HG03280 (cell line): ENCODE results near the gene MAP4K1.
"Not testable (repeated sequence)": the region's sequence is repeated elsewhere in the genome, so short reads cannot be mapped to it uniquely, and the experiment has no call there.

Experiments used
- ATAC-seq: cut with Tn5 transposase; IDR thresholded peaks from one replicate; pipeline ENCODE4 v1.9.1; 2021; ENCODE audit warnings: mild to moderate bottlenecking, moderate library complexity; ENCODE audit not compliant: unreplicated experiment

Gene MAP4K1

DNA sequence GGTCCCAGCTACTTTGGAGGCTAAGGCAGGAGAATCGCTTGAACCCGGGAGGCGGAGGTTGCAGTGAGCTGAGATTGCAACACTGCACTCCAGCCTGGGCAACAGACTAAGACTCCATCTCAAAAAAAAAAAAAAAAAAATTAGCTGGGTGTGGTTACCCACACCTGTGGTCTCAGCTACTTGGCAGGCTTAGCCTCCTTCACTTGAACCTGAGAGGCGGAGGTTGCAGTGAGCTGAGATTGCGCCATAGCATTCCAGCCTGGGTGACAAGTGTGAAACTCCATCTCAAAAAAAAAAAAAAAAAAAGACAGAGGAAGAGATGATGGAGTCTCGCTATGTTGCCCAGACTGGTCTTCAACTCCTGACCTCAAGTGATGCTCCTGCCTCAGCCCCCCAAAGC, 38.4 kb downstream of the MAP4K1 start:
- ATAC-seq, result not testable (repeated sequence)

DNA sequence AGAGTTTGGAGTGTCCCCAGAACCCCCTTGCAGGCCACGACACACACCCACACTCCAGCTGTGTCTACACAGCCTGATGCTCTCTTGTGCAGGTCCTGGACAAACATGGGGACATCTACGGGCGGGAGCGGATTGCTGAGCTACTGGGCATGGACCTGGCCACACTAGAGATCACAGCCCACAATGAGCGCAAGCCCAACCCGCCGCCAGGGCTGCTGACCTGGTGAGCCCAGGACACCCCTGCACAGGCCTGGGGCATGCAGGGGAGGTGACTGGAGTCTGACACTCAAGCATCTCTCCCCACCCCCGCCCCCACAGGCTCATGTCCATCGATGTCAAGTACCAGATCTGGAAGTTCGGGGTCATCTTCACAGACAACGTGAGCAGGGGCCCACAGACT, 39.9 kb downstream of the MAP4K1 start:
- ATAC-seq, result no peak

DNA sequence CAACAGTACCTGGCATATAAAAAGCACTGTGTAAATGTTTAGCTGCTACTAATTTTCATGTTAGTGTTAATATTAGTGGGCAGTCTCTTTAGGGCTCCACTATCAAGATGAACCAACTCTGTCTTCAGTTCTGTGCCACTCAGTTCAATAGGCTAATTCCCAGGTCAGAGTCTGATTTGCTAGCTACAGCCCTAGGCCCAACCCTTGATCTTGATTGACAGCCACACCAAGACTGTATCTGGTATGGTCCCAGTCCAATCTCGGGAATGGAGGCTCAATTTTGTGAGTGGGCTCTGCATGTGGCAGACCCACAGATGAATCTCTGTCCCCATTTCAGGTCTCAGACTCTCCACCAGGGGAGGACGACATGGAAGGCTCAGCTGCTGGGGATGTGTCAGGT, 46.1 kb downstream of the MAP4K1 start:
- no peak for ATAC-seq

DNA sequence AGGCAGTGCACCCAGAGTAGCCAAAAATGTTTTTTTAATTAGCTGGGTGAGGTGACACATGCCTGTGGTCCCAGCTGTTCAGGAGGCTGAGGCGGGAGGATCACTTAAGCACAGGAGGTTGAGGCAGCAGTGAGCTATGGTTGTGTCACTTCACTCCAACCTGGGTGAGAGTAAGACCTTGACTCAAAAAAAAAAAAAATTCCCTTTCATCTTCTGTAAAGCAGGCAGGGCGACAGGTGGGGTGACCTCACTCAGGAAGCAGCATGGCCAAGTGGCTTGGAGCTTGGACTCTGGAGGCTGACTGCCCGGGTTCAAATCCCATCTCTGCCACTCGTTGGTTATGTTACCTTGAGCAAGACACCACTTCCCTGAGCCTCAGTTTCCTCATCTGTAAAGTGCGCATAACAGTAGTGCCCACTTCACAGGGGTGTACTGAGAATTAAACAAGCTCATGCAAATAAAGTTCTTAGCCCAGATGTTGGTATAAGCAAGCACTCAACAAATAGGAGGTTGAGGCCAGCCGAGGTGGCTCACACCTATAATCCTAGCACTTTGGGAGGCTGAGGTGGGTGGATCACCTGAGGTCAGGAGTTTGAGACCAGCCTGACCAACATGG, 48.3 kb downstream of the MAP4K1 start:
- no peak for ATAC-seq

DNA sequence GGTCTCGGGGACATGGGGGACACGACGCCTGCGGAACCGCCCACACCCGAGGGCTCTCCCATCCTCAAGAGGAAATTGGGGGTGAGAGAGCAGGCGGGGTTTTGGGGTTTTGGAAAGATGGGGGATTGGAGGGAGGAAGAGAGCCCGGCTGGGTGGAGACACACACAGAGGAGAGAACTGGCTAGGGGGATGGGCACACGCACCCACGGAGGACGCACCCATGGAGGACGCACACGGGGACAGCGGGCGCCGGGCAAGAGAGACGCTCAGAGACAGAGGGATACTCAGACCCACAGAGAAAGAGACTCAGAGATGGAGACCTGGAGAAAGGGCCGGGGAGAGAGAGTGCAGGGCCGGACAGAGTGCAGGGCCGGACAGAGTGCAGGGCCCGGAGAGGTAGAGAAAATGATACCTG, 52.1 kb downstream of the MAP4K1 start:
- ATAC-seq, result no peak

DNA sequence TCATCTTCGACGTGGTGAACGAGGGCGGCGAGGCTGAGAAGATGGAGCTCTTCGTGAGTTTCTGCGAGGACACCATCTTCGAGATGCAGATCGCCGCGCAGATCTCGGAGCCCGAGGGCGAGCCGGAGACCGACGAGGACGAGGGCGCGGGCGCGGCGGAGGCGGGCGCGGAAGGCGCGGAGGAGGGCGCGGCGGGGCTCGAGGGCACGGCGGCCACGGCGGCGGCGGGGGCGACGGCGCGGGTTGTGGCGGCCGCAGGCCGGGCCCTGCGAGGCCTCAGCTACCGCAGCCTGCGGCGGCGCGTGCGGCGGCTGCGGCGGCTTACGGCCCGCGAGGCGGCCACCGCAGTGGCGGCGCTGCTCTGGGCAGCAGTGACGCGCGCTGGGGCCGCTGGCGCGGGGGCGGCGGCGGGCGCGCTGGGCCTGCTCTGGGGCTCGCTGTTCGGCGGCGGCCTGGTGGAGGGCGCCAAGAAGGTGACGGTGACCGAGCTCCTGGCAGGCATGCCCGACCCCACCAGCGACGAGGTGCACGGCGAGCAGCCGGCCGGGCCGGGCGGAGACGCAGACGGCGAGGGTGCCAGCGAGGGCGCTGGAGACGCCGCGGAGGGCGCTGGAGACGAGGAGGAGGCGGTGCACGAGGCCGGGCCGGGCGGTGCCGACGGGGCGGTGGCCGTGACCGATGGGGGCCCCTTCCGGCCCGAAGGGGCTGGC, 52.6 kb downstream of the MAP4K1 start:
- no peak for ATAC-seq

DNA sequence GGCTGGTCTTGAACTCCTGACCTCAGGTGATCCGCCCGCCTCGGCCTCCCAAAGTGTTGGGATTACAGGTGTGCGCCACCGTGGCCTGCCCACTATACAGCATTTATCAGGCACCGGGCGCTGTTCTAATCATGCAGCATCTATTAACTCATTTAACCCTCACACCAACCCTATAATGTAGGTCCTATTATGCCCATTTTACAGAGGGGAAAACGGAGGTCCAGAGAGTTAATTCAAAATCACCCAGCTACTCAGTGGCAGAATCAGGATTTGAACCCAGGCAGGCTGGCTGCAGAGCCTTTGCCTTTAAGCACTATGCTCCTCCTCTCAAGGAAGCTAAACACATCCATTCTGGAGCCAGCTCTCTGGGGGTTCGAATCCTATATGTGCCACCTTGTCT, 54.3 kb downstream of the MAP4K1 start:
- ATAC-seq, result no peak

DNA sequence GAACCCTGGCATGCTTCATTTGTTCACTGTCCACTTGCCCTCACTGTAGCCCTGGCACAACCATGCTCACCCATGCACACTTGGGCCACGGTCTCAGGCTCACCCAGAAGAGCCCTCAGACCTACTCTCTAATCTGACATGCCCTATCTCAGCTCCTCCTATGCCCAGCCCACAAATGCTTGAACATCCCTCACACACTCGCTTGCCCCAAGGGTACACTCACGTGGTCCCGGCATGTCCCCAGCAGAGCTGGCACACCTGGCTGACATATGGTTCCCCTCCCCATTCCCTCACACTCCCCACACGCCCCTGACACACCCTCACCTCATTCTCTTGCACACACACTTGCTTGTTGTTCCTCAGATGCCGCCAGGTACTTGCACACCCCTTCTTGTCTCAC, 55.7 kb downstream of the MAP4K1 start:
- ATAC-seq, result no peak

DNA sequence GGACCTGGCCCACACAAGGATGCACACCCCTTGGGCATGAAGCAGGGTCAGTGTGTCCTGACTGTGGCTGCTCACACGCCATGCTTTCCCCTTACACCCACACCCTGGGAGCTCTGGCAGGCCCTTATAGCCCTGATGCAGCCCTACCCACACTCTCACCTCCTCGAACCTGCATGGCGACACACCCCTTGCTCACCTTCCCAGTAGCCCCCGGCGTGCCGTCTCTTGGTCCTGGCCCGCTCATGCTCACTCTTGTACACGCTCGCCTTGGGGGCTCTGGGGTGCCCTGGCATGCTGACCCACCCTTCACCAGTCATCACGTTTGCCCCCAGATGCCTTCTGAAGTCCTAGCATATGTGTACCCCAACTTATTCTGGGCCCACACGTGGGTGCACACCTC, 56.1 kb downstream of the MAP4K1 start:
- ATAC-seq, result no peak

DNA sequence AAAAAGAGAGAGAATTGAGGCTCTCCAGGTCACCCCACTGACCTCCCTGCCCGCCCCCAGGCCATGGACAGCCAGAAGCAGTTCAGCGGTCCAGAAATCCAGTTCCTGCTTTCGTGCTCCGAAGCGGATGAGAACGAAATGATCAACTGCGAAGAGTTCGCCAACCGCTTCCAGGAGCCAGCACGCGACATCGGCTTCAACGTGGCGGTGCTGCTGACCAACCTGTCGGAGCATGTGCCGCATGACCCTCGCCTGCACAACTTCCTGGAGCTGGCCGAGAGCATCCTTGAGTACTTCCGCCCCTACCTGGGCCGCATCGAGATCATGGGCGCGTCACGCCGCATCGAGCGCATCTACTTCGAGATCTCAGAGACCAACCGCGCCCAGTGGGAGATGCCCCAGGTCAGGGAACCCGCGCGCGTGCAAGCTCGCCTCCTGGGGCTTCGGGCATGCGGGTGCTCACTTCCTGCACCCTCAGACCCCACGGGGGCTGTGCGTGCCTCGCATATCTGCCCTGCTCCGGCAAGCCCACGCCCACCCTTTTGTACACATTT, 56.6 kb downstream of the MAP4K1 start:
- ATAC-seq, result no peak

DNA sequence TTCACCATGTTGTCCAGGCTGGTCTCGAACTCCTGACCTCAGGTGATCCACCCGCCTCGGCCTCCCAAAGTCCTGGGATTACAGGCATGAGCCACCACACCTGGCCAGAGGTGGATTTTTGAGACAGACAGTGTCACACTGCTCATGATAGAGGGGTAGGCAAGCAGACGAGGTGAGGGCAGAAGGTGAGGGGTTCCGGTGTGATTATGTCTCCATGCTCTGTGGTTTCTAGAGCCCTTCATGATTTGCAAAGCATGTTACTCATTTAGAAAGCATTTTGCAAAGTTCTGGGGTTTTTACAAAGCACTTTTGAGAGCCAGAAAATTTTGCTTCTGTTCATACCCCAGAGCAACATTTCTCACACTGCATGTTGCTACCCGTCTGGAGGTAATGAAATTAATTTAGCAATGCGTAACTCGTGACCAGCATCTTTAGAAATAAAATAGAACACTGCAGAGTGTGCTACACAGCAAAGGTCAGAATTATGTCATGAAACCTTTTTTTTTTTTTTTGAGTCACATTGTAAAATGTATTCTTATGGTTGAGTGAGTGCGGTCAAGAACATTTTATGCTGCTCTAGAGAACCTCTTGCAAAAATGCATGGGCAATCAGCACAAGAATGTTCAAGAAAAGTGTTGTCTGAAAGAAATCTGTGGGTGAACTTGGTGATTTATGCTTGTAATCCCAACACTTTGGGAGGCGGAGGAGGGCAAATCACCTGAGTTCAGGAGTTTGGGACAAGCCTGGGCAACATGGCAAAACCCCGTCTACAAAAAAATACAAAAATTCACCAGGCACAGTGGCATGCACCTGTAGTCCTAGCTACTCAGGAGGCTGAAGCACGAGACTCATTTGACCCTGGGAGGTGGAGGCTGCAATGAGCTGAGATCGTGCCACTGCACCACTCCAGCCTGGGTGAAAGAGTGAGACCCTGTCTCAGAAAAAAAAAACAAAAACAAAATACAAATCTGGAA, 58.0 kb downstream of the MAP4K1 start:
- peak; percentile 55 for ATAC-seq

DNA sequence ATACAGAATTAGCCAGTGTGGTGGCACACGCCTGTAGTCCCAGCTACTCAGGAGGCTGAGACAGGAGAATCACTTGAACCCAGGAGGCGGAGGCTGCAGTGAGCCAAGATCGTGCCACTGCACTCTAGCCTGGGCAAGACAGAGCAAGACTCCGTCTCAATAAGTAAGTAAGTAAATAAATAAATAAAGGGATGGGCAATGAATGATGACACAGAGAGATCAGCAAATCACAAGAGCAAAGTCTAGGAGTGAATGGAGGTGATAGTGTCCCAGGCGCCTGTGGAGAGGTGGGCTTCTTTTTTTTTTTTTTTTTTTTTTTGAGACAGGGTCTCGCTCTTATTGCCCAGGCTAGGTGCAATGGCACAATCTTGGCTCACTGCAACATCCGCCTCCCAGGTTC, 58.8 kb downstream of the MAP4K1 start:
- ATAC-seq, result not testable (repeated sequence)

DNA sequence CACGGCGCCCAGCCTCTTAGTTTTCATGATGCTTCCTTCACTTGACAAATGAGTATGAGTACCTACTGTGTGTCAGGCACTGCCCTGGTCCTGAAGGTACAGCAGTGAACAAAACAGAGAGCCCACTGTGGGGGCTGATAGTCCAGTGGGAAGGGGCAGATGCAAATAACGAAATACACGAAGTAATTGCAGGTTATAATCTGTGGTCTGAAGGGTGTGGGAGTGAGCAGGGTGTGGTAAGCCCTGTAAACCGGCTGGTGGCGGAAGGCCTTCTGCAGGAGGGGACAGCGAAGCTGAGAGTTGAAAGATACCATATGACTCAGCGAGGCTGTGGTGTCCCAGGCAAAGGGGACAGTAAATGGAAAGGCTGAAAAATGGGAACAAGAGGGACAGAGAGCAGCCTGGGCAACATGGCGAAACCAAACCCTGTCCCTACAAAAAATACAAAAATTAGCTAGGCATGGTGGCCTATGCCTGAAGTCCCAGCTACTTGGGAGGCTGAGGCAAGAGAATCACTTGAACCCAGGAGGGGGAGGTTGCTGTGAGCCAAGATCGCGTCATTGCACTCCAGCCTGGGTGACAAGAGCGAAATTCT, 60.5 kb downstream of the MAP4K1 start:
- ATAC-seq, result peak; percentile 49

DNA sequence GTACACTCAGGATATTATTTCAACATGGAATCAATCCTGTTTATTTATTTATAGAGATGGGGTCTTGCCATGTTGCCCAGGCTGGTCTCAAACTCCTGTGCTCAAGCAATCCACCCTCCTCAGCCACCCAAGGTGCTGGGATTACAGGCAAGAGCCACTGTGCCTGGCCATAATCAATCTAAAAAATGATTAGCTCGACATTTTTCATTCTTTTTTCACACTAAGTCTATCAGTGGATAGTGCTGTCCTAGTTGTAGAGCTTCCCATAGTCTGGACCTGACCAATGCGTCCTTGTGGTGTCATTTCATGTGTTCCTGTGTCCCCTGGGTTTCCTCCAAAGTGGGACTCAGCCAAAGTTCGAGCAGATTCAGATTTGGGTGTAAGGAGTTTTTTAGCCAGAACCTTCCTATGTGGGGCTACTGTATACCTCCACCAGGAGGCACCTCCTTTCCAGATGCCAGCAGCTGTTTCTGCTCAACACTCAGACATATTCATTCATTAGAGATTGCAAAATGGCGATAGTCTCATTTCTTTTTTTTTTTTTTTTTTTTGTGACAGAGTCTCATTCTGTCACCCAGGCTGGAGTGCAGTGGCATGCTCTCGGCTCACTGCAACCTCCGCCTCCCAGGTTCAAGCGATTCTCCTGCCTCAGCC, 61.1 kb downstream of the MAP4K1 start:
- ATAC-seq, result no peak

DNA sequence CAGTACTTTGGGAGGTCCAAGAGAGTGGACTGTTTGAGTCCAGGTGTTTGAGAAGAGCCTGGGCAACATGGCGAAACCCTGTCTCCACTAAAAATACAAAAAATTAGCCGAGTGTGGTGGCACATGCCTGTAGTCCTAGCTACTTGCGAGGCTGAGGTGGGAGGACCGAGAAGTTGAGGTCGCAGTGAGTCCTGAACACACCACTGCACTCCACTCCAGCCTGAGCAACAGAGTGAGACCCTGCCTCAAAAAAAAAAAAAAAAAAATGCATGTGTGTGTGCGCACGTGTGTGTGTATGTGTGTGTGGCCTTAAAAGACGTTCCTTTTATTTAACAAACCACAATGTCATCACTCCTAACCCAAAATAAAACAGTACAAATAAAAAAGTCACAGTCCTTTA, 62.6 kb downstream of the MAP4K1 start:
- ATAC-seq, result no peak

DNA sequence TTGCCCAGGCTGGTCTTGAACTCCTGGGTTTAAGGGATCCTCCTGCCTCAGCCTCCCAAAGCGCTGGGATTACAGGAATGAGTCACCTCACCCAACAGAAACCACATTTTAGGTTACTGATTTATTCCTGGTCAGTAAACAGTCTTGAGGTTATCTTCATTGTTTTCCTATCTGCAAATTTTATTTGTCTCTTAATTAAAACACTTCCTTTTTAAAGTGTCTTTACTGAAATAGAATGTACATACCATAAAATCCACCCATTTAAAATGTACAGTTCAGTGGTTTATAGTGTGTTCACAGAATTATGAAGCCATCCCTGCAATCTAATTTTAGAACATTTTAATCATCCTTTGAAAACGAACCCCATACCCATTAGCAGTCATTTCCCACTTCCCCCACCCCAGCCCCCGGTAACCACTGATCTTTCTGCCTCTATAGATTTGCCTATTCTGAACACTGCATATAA, 63.0 kb downstream of the MAP4K1 start:
- ATAC-seq, result no peak

DNA sequence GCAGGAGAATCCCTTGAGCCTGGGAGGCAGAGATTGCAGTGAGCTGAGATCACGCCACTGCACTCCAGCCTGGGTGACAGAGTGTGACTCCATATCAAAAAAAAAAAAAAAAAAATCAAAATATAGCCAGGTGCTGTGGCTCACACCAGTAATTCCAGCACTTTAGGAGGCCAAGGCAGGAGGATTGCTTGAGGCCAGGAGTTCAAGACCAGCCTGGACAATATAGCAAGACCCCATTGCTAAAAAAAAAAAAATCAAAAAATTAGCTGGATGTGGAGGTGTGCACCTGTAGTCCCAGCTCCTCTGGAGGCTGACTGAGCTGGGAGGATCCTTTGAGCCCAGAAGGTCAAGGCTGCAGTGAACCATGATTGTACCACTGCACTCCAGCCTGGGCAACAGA, 64.5 kb downstream of the MAP4K1 start:
- ATAC-seq, result not testable (repeated sequence)

DNA sequence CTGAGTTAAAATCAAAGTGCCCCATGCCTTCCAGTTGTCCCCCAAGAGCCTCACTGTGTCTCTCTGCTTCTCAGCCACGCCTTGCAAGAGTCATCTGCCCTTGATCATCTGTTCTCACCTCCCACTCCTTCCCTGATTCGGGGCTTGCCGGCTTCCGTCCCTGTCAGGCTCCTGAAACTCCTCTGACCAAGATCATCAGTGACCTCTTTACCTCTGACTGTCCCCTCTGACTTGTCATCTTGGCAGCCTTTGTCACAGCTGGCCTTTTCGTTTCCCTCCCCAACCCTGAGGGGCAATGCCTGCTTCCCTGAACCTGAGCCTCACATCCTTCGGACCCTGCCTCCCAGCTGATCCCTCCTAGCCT, 66.3 kb downstream of the MAP4K1 start:
- peak; percentile 47 for ATAC-seq

DNA sequence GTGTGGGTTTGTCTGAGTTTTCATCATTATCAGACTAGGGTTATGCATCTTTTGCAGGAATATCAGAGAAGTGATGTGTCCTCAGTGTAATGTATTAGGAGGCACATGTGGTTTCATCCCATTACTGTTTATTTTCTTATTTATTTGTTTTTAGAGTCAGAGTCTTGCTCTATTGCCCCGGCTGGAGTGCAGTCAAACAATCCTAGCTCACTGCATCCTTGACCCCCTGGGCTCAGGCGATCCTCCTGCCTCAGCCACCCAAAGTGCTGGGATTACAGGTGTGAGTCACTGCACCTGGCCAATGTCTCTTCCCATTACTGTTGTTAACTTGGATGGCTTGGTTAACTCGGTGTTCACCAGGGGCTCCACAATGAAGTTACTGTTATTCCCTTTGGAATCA, 67.4 kb downstream of the MAP4K1 start:
- ATAC-seq, result no peak

DNA sequence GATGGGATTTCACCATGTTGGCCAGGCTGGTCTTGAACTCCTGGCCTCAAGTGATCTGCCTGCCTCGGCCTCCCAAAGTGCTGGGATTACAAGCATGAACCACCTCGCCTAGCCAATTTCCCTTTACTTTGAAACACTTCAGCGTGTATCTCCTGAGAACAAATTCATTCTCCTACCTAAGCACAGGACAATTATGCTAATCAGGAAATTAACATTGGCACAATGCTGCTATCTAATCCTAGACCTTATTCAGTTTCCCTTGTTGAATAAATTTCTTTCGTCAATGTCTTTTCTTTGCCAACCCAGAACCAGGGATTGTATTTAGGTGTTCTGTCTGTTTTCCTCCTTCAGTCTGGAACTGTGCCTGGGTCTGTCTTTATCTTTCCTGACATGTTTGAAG, 67.8 kb downstream of the MAP4K1 start:
- no peak for ATAC-seq
